HepG2 (cell line): ENCODE data around the gene ATL2. TPM values are rescaled to one million over a fixed set of nuclear protein-coding genes. Genes with fewer than 3 reads are reported as not detected.

Source experiments
- AGO2 ChIP-seq: fragments of 200-400 bp; formaldehyde crosslinking; optimal IDR thresholded peaks from 2 replicates; pipeline ENCODE3; 2017; ENCODE audit warnings: mild to moderate bottlenecking, low read depth, low read length, moderate library complexity
- ATF2 ChIP-seq: sonication (generic); formaldehyde crosslinking; IDR thresholded peaks from 2 replicates; pipeline ENCODE4 v1.4.0; 2020; ENCODE audit warnings: missing genetic modification reagents
- CEBPG ChIP-seq: IDR thresholded peaks from 2 replicates; pipeline ENCODE4 v1.6.1; 2016
- CHCHD3 ChIP-seq: sonication (generic); formaldehyde crosslinking; IDR thresholded peaks from 2 replicates; pipeline ENCODE4 v1.8.0; 2022; ENCODE audit warnings: mild to moderate bottlenecking, missing genetic modification reagents, moderate library complexity
- EP300 ChIP-seq, 3 experiments: sonication (generic) in 1 of 3; formaldehyde crosslinking in 1 of 3; IDR thresholded peaks; 2 replicates each; pipeline versions ENCODE4 v1.5.1 to v1.6.1; 2011 to 2020; ENCODE audit warnings: low read depth in 2 of 3, low read length in 2 of 3, borderline replicate concordance in 1 of 3, improper control_type of control experiment in 1 of 3, mild to moderate bottlenecking in 1 of 3, missing genetic modification reagents in 1 of 3, moderate library complexity in 1 of 3
- FOSL2 ChIP-seq: sonication (generic); formaldehyde crosslinking; IDR thresholded peaks from 2 replicates; pipeline ENCODE4 v1.4.0; 2020; ENCODE audit warnings: missing genetic modification reagents
- GLI4 ChIP-seq: sonication (generic); formaldehyde crosslinking; IDR thresholded peaks from 2 replicates; pipeline ENCODE4 v1.5.1; 2020; ENCODE audit warnings: missing genetic modification reagents, mild to moderate bottlenecking, moderate library complexity, borderline replicate concordance
- HMGA1 ChIP-seq: sonication (generic); formaldehyde crosslinking; conservative IDR thresholded peaks from 2 replicates; pipeline ENCODE4 v1.4.0; 2020; ENCODE audit warnings: missing genetic modification reagents
- HOXA3 ChIP-seq: sonication (generic); formaldehyde crosslinking; IDR thresholded peaks from 2 replicates; pipeline ENCODE4 v1.5.0; 2020; ENCODE audit warnings: missing genetic modification reagents
- KDM4B ChIP-seq: sonication (generic); formaldehyde crosslinking; IDR thresholded peaks from 2 replicates; pipeline ENCODE4 v1.4.0; 2020; ENCODE audit warnings: missing genetic modification reagents
- MAFK ChIP-seq, 2 experiments: IDR thresholded peaks in 1 of 2; conservative IDR thresholded peaks in 1 of 2; 2 replicates each; pipeline ENCODE4 v1.6.1; 2011; ENCODE audit warnings: improper control_type of control experiment in 2 of 2, low read length in 2 of 2
- NFYB ChIP-seq: sonication (generic); formaldehyde crosslinking; IDR thresholded peaks from 2 replicates; pipeline ENCODE4 v1.4.0; 2020; ENCODE audit warnings: missing genetic modification reagents
- NR2F1 ChIP-seq, 2 experiments: fragments of 450-650 bp in 1 of 2; formaldehyde crosslinking in 1 of 2; IDR thresholded peaks; 2 replicates each; pipeline versions ENCODE4 v1.5.0 to v1.6.1; 2016 to 2020; ENCODE audit warnings: mild to moderate bottlenecking in 1 of 2, missing compliant biosample characterization in 1 of 2, missing genetic modification reagents in 1 of 2, moderate library complexity in 1 of 2
- RARG ChIP-seq: sonication (generic); formaldehyde crosslinking; IDR thresholded peaks from 2 replicates; pipeline ENCODE4 v1.4.0; 2020; ENCODE audit warnings: low read depth, mild to moderate bottlenecking, missing genetic modification reagents
- SP4 ChIP-seq: sonication (generic); formaldehyde crosslinking; IDR thresholded peaks from 2 replicates; pipeline ENCODE4 v1.8.1; 2023; ENCODE audit warnings: mild to moderate bottlenecking, missing genetic modification reagents
- YEATS2 ChIP-seq: sonication (generic); formaldehyde crosslinking; IDR thresholded peaks from 2 replicates; pipeline ENCODE4 v1.4.0; 2020; ENCODE audit warnings: missing genetic modification reagents, borderline replicate concordance
- ZBTB7A ChIP-seq: sonication (generic); formaldehyde crosslinking; IDR thresholded peaks from 2 replicates; pipeline ENCODE4 v1.8.0; 2022; ENCODE audit warnings: mild to moderate bottlenecking, missing genetic modification reagents
- ZNF333 ChIP-seq: sonication (generic); formaldehyde crosslinking; IDR thresholded peaks from 2 replicates; pipeline ENCODE4 v1.4.0; 2020; ENCODE audit warnings: mild to moderate bottlenecking, missing genetic modification reagents, borderline replicate concordance
- ZNF510 ChIP-seq: sonication (generic); formaldehyde crosslinking; IDR thresholded peaks from 2 replicates; pipeline ENCODE4 v1.4.0; 2020; ENCODE audit warnings: low read depth, mild to moderate bottlenecking, missing genetic modification reagents
- ZNF7 ChIP-seq: IDR thresholded peaks from 2 replicates; pipeline ENCODE4 v1.6.1; 2016; ENCODE audit warnings: missing biosample characterization, missing genetic modification reagents
- ZNF724P ChIP-seq: sonication (generic); formaldehyde crosslinking; IDR thresholded peaks from 2 replicates; pipeline ENCODE4 v1.8.0; 2022; ENCODE audit warnings: missing genetic modification reagents, borderline replicate concordance
- ZNF747 ChIP-seq: sonication (generic); formaldehyde crosslinking; IDR thresholded peaks from 2 replicates; pipeline ENCODE4 v1.8.1; 2023; ENCODE audit warnings: missing genetic modification reagents, mild to moderate bottlenecking, borderline replicate concordance
- ZNF782 ChIP-seq: sonication (generic); formaldehyde crosslinking; IDR thresholded peaks from 2 replicates; pipeline ENCODE4 v1.4.0; 2020; ENCODE audit warnings: missing genetic modification reagents, mild to moderate bottlenecking, borderline replicate concordance
- ZSCAN22 ChIP-seq: sonication (generic); formaldehyde crosslinking; IDR thresholded peaks from 2 replicates; pipeline ENCODE4 v1.4.0; 2020; ENCODE audit warnings: mild to moderate bottlenecking, missing genetic modification reagents
- ZSCAN5A ChIP-seq: sonication (generic); formaldehyde crosslinking; IDR thresholded peaks from 2 replicates; pipeline ENCODE4 v1.8.0; 2022; ENCODE audit warnings: mild to moderate bottlenecking, missing genetic modification reagents, borderline replicate concordance
- polyA plus RNA-seq, 8 experiments: library from polyadenylated mRNA; depleted of rRNA in 3 of 8; stranded (reverse) in 7 of 8; unstranded in 1 of 8; fragments of >200 nt; fragmentation: Illumina TruSeq in 4 of 8; extraction: Trizol in 4 of 8; gene quantifications; 2 replicates each; pipeline versions ENCODE4 v1.2.1 to v1.2.3, GENCODE V29; 2011 to 2016; ENCODE audit warnings: low read depth in 4 of 8, missing spikeins in 1 of 8, mixed read lengths in 1 of 8; ENCODE audit not compliant: insufficient read depth in 1 of 8
- total RNA-seq, 5 experiments: library from RNA; depleted of rRNA; stranded (reverse); fragments of >200 nt; fragmentation: Illumina TruSeq; extraction: Trizol; gene quantifications; 2 replicates each; pipeline ENCODE4 v1.2.3, GENCODE V29; 2016; ENCODE audit warnings: low read depth in 1 of 5
- TF ChIP-seq, protein P1 (sequence below): IDR thresholded peaks from 2 replicates; pipeline ENCODE4 v1.6.1; 2016; ENCODE audit warnings: mild to moderate bottlenecking

The ATL2 gene
- total and polyA plus RNA-seq, 2 of the 13 experiments (the other 11 are each of a cell fraction or from before 2014, with no cell fraction given) = 56.5 to 119 TPM

DNA sequence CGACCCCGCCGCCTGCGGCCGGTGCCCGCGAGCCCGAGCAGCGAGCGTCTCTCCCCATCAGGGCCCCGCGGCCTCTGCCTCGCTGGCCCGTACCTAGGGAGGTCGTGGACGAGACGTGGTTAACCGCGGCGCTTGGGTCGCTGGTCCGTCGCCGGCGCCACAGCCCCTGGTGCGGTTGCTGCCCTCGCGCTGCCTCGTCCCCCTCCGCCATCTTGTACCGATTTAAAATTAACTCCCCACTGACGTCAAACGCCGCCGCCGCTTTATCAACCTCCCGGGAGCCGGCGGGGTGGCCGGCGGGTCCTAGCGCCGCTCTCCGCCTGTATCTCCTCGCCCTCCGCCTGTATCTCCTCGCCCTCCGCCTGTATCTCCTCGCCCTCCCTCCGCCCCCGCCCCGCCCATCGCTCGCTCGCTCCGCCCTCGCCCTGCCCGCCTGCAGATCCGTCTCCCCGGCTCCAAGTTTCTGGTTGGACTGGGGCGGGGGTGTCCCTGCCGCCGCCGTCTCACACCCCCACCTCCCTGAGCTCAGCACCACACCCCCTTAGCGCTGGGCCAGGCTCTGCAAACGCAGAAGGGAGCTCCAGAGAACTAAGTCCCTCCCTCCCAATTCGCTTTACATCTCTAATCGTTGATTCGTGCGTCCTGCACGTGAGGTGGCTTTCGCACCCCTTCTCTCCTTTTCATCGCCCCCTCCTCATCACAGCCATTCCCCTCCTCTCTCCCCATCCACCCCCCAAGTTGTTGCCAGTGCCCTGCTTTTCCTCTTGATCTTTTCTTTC is at the start of gene ATL2 (continued):
- TF ChIP-seq ZSCAN5A (CRISPR knock-in tag) = peak; percentile 39; the same call in 1 of the 2 replicates
- TF ChIP-seq FOSL2 (CRISPR knock-in tag) = peak; percentile 52
- TF ChIP-seq NFYB (CRISPR knock-in tag) = no peak
- peak; percentile 77 for TF ChIP-seq AGO2
- no peak for TF ChIP-seq ZNF7 (CRISPR knock-in tag)
- peak; percentile 84 for TF ChIP-seq SP4 (CRISPR knock-in tag)
- TF ChIP-seq GLI4 = no peak
- no peak for TF ChIP-seq MAFK (conservative IDR thresholded peaks at IDR 0.05 in 1 of 2, IDR thresholded peaks at IDR 0.05 in 1 of 2; ENCODE audit: low read length in 2 of 2)
- TF ChIP-seq ZNF724P (CRISPR knock-in tag) = peak; percentile 71
- no peak; the same call in 1 of the 2 replicates for TF ChIP-seq ZBTB7A (CRISPR knock-in tag)
- peak; percentile 77; the same call in 1 of the 2 replicates for TF ChIP-seq ZNF333 (CRISPR knock-in tag)
- peak; percentile 70 for TF ChIP-seq ZNF747 (CRISPR knock-in tag)
- TF ChIP-seq CEBPG = 0 out of 2 replicates have a peak, but pooled peaks have one; percentile 3
- TF ChIP-seq HOXA3 (CRISPR knock-in tag) = peak; percentile 92; the same call in 1 of the 2 replicates
- TF ChIP-seq YEATS2 (CRISPR knock-in tag) = peak; percentile 23; the same call in 1 of the 2 replicates
- TF ChIP-seq EP300 (IDR thresholded peaks at IDR 0.05; ENCODE audit: low read depth in 2 of 2, low read length in 2 of 2) = peak in 1 of 2 experiments; percentile 53; a peak in 3 of 4 replicates
- TF ChIP-seq EP300 (CRISPR knock-in tag; IDR thresholded peaks at IDR 0.05; ENCODE audit: borderline replicate concordance) = no peak
- 0 out of 2 replicates have a peak, but pooled peaks have one; percentile 18 for TF ChIP-seq ZNF782 (CRISPR knock-in tag)
- TF ChIP-seq RARG (CRISPR knock-in tag) = no peak
- 0 out of 2 replicates have a peak, but pooled peaks have one; percentile 54 for TF ChIP-seq ZNF510 (CRISPR knock-in tag)
- TF ChIP-seq, protein P1, sequence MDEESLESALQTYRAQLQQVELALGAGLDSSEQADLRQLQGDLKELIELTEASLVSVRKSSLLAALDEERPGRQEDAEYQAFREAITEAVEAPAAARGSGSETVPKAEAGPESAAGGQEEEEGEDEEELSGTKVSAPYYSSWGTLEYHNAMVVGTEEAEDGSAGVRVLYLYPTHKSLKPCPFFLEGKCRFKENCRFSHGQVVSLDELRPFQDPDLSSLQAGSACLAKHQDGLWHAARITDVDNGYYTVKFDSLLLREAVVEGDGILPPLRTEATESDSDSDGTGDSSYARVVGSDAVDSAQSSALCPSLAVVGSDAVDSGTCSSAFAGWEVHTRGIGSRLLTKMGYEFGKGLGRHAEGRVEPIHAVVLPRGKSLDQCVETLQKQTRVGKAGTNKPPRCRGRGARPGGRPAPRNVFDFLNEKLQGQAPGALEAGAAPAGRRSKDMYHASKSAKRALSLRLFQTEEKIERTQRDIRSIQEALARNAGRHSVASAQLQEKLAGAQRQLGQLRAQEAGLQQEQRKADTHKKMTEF (CRISPR knock-in tag) = peak; percentile 79; the same call in 1 of the 2 replicates
- TF ChIP-seq NR2F1 (CRISPR knock-in tag; IDR thresholded peaks at IDR 0.05) = peak in 1 of 2 experiments; percentile 27; a peak in 1 of 4 replicates
- no peak for TF ChIP-seq HMGA1 (CRISPR knock-in tag)
- TF ChIP-seq CHCHD3 (CRISPR knock-in tag) = peak; percentile 57; the same call in 1 of the 2 replicates
- peak; percentile 75 for TF ChIP-seq ATF2 (CRISPR knock-in tag)
- TF ChIP-seq KDM4B (CRISPR knock-in tag) = no peak
- no peak; the same call in 1 of the 2 replicates for TF ChIP-seq ZSCAN22 (CRISPR knock-in tag)
